HepG2 (cell line): ENCODE results near the gene CLASRP.

ENCODE experiments used
- NFIB ChIP-seq: sonication (generic); formaldehyde crosslinking; IDR thresholded peaks from 2 replicates; pipeline ENCODE4 v1.9.0; 2021; ENCODE audit warnings: missing genetic modification reagents, mild to moderate bottlenecking, borderline replicate concordance
- TBP ChIP-seq: sonication (generic); formaldehyde crosslinking; IDR thresholded peaks from 2 replicates; pipeline ENCODE4 v1.5.0; 2020; ENCODE audit warnings: missing genetic modification reagents
- YY1 ChIP-seq: IDR thresholded peaks from 2 replicates; pipeline ENCODE4 v1.6.1; 2011; ENCODE audit warnings: low read length, low read depth, moderate library complexity, mild to moderate bottlenecking; ENCODE audit not compliant: insufficient read depth, insufficient replicate concordance
- ZNF460 ChIP-seq: sonication (generic); formaldehyde crosslinking; IDR thresholded peaks from 2 replicates; pipeline ENCODE4 v1.5.1; 2020; ENCODE audit warnings: missing genetic modification reagents, mild to moderate bottlenecking, borderline replicate concordance
- TF ChIP-seq, protein P1 (sequence below): sonication (generic); formaldehyde crosslinking; IDR thresholded peaks from 2 replicates; pipeline ENCODE4 v1.5.0; 2020; ENCODE audit warnings: mild to moderate bottlenecking, missing genetic modification reagents, moderate library complexity

DNA sequence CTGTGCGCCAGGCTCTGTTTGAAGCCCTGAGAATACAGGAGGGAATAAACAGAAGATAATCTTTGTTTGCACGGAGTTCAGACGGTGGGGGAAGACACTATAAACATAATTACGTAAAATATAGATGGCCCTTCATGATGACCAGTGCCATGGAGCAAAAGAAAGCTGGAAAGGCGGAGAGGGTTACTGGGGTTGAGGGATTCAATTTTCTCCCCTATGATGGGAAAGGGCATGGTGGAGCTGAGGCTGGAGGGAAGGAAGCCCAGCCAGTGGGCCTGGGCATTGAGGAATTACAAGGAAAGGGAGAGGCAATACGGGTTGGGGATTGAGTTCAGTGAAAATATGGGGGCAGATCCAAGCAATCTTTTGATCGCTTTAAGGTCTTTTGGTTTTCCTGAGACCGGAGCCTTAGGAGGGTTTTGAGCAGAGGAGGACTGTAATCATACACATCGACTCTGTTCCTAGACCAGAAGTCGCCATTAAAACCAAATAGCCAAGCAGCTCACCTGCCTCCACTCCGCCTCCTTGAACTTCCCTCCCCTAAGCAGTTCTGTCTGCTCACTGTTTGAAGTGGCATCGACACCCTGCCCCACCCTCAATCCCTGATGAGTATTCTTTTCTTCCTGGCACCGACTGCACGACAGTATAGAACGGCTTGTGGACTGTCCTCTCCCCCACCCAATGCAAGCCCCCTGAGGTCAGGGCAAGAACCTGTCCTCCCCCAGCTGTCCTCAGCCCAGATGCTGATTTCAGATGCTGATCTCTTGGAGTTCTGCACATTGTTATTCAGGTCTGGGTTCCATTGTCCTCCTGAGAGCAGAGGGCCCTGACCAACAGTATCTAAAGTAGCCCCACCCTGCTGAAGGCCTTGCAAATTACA is 38.2 kb downstream of the CLASRP start:
- no peak for TF ChIP-seq ZNF460
- no peak for TF ChIP-seq NFIB
- TF ChIP-seq, protein P1, sequence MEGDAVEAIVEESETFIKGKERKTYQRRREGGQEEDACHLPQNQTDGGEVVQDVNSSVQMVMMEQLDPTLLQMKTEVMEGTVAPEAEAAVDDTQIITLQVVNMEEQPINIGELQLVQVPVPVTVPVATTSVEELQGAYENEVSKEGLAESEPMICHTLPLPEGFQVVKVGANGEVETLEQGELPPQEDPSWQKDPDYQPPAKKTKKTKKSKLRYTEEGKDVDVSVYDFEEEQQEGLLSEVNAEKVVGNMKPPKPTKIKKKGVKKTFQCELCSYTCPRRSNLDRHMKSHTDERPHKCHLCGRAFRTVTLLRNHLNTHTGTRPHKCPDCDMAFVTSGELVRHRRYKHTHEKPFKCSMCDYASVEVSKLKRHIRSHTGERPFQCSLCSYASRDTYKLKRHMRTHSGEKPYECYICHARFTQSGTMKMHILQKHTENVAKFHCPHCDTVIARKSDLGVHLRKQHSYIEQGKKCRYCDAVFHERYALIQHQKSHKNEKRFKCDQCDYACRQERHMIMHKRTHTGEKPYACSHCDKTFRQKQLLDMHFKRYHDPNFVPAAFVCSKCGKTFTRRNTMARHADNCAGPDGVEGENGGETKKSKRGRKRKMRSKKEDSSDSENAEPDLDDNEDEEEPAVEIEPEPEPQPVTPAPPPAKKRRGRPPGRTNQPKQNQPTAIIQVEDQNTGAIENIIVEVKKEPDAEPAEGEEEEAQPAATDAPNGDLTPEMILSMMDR (CRISPR knock-in tag), result no peak
- TF ChIP-seq YY1, result no peak
- no peak for TF ChIP-seq TBP (CRISPR knock-in tag)
